H9 (cell line): Measurements from ENCODE around the gene ZNF750. TPM values are rescaled to one million over a fixed set of nuclear protein-coding genes. Genes with fewer than 3 reads are reported as not detected.

Experiments
- DNase-seq: peaks from one replicate; pipeline ENCODE4 v3.0.0-alpha.2; 2017
- H2AFZ ChIP-seq: one replicate; pipeline ENCODE4 v1.6.1; 2013; ENCODE audit warnings: mild to moderate bottlenecking, low read length, control low read depth, moderate library complexity
- H2AK5ac ChIP-seq: 2 replicates; pipeline ENCODE4 v1.6.1; 2013; ENCODE audit warnings: low read length, control low read depth, mixed read lengths; ENCODE audit not compliant: insufficient read length
- H2BK120ac ChIP-seq: one replicate; pipeline ENCODE4 v1.6.1; 2013; ENCODE audit warnings: low read depth, mild to moderate bottlenecking, low read length, control low read depth, inconsistent platforms; ENCODE audit not compliant: poor library complexity, severe bottlenecking
- H2BK12ac ChIP-seq: 2 replicates; pipeline ENCODE4 v1.6.1; 2013; ENCODE audit warnings: low read length, control low read depth, mixed read lengths, low read depth; ENCODE audit not compliant: insufficient read length
- H2BK15ac ChIP-seq: 2 replicates; pipeline ENCODE4 v1.6.1; 2013; ENCODE audit warnings: low read depth, low read length, control low read depth
- H2BK20ac ChIP-seq: one replicate; pipeline ENCODE4 v1.6.1; 2013; ENCODE audit warnings: low read depth, mild to moderate bottlenecking, low read length, control low read depth, inconsistent platforms; ENCODE audit not compliant: poor library complexity, severe bottlenecking
- H2BK5ac ChIP-seq: 2 replicates; pipeline ENCODE4 v1.6.1; 2013; ENCODE audit warnings: low read length, control low read depth, mixed read lengths; ENCODE audit not compliant: insufficient read length
- H3K14ac ChIP-seq: 2 replicates; pipeline ENCODE4 v1.6.1; 2013; ENCODE audit warnings: low read length, control low read depth; ENCODE audit not compliant: insufficient read depth
- H3K18ac ChIP-seq: 2 replicates; pipeline ENCODE4 v1.6.1; 2013; ENCODE audit warnings: low read depth, mild to moderate bottlenecking, mixed read lengths, low read length, control low read depth; ENCODE audit not compliant: insufficient read length
- H3K23ac ChIP-seq: 2 replicates; pipeline ENCODE4 v1.6.1; 2013; ENCODE audit warnings: low read length, control low read depth, mixed read lengths, low read depth; ENCODE audit not compliant: insufficient read length
- H3K23me2 ChIP-seq: 2 replicates; pipeline ENCODE4 v1.6.1; 2013; ENCODE audit warnings: low read depth, mild to moderate bottlenecking, mixed read lengths, low read length, control low read depth; ENCODE audit not compliant: insufficient read length, poor library complexity, severe bottlenecking
- H3K27ac ChIP-seq: 2 replicates; pipeline ENCODE4 v1.5.1; 2013; ENCODE audit warnings: low read length, control low read depth, mixed read lengths, low read depth; ENCODE audit not compliant: insufficient read length
- H3K27me3 ChIP-seq: 2 replicates; pipeline ENCODE4 v1.6.1; 2013; ENCODE audit warnings: low read length, control low read depth, inconsistent platforms; ENCODE audit not compliant: insufficient read depth
- H3K4ac ChIP-seq: 2 replicates; pipeline ENCODE4 v1.6.1; 2013; ENCODE audit warnings: low read depth, mild to moderate bottlenecking, control low read depth, inconsistent platforms, low read length, moderate library complexity
- H3K4me1 ChIP-seq: 2 replicates; pipeline ENCODE4 v1.6.1; 2013; ENCODE audit warnings: low read length, control low read depth, inconsistent platforms; ENCODE audit not compliant: insufficient read depth
- H3K4me2 ChIP-seq: 2 replicates; pipeline ENCODE4 v1.6.1; 2013; ENCODE audit warnings: low read length, control low read depth, mixed read lengths; ENCODE audit not compliant: insufficient read length, insufficient read depth
- H3K56ac ChIP-seq: 2 replicates; pipeline ENCODE4 v1.6.1; 2013; ENCODE audit warnings: low read depth, mild to moderate bottlenecking, mixed read lengths, low read length, control low read depth; ENCODE audit not compliant: insufficient read length
- H3K79me1 ChIP-seq: 2 replicates; pipeline ENCODE4 v1.6.1; 2013; ENCODE audit warnings: low read depth, mild to moderate bottlenecking, moderate library complexity, low read length, control low read depth, inconsistent platforms; ENCODE audit not compliant: insufficient read depth, poor library complexity, severe bottlenecking
- H3K79me2 ChIP-seq: 2 replicates; pipeline ENCODE4 v1.6.1; 2013; ENCODE audit warnings: low read length, control low read depth, inconsistent platforms; ENCODE audit not compliant: insufficient read depth
- H3K9ac ChIP-seq: 2 replicates; pipeline ENCODE4 v1.6.1; 2013; ENCODE audit warnings: low read length, control low read depth, mixed read lengths; ENCODE audit not compliant: insufficient read length; ENCODE audit errors: extremely low read depth
- H3K9me3 ChIP-seq: one replicate; pipeline ENCODE4 v1.6.1; 2013; ENCODE audit warnings: low read depth, low read length, inconsistent platforms; ENCODE audit not compliant: control insufficient read depth
- H3T11ph ChIP-seq: one replicate; pipeline ENCODE4 v1.6.1; 2013; ENCODE audit warnings: mild to moderate bottlenecking, low read length, control low read depth, inconsistent platforms
- H4K20me1 ChIP-seq: one replicate; pipeline ENCODE4 v1.6.1; 2013; ENCODE audit not compliant: control insufficient read depth, insufficient read length, insufficient read depth
- H4K5ac ChIP-seq: 2 replicates; pipeline ENCODE4 v1.6.1; 2013; ENCODE audit warnings: low read depth, mild to moderate bottlenecking, mixed read lengths, low read length, control low read depth; ENCODE audit not compliant: insufficient read length
- H4K8ac ChIP-seq: replicated peaks from 2 replicates; pipeline ENCODE4 v1.6.1; 2013; ENCODE audit warnings: low read length, control low read depth, mixed read lengths, low read depth; ENCODE audit not compliant: insufficient read length
- H4K91ac ChIP-seq: 2 replicates; pipeline ENCODE4 v1.6.1; 2013; ENCODE audit warnings: low read depth, mild to moderate bottlenecking, moderate library complexity, mixed read lengths, low read length, control low read depth; ENCODE audit not compliant: insufficient read length
- H3K27ac Mint-ChIP-seq, 3 experiments: 2 replicates in 2 of 3; 3 replicates in 1 of 3; pipeline ENCODE4 v1.8.0; 2020 to 2021; ENCODE audit warnings: mixed read lengths in 3 of 3, mild to moderate bottlenecking in 1 of 3, moderate library complexity in 1 of 3
- H3K27me3 Mint-ChIP-seq: 2 replicates; pipeline ENCODE4 v1.8.0; 2021; ENCODE audit warnings: low read depth, mild to moderate bottlenecking, moderate library complexity, mixed read lengths
- H3K36me3 Mint-ChIP-seq, 3 experiments: 2 replicates in 2 of 3; 3 replicates in 1 of 3; pipeline ENCODE4 v1.8.0; 2020 to 2021; ENCODE audit warnings: low read depth in 3 of 3, mixed read lengths in 3 of 3; ENCODE audit not compliant: insufficient read depth in 1 of 3
- H3K4me1 Mint-ChIP-seq, 2 experiments: 2 replicates each; pipeline ENCODE4 v1.8.0; 2020; ENCODE audit warnings: mixed read lengths in 2 of 2
- H3K4me3 Mint-ChIP-seq, 2 experiments: 2 replicates in 1 of 2; 3 replicates in 1 of 2; pipeline ENCODE4 v1.8.0; 2020 to 2021; ENCODE audit warnings: mild to moderate bottlenecking in 2 of 2, mixed read lengths in 2 of 2, moderate library complexity in 1 of 2
- H3K9me3 Mint-ChIP-seq, 2 experiments: 2 replicates in 1 of 2; 3 replicates in 1 of 2; pipeline ENCODE4 v1.8.0; 2020; ENCODE audit warnings: mild to moderate bottlenecking in 2 of 2, mixed read lengths in 2 of 2, moderate library complexity in 1 of 2
- CTCF ChIP-seq: fragments of 200-600 bp; sonication (generic); conservative IDR thresholded peaks from 3 replicates; pipeline ENCODE4 v1.8.0; 2021; ENCODE audit warnings: antibody characterized with exemption, mild to moderate bottlenecking
- WGBS: extraction: QIAGEN DNeasy Blood & Tissue Kit; methylation state at CpG from one replicate; pipeline ENCODE4 v1.1.7; 2013; ENCODE audit warnings: missing lambda C conversion rate, low lambda C conversion rate, mixed read lengths; ENCODE audit not compliant: insufficient read length; ENCODE audit errors: extremely low coverage; 5-methylcytosine and 5-hydroxymethylcytosine counted together
- total RNA-seq: library from RNA; stranded (reverse); gene quantifications from 2 replicates; pipeline ENCODE4 v1.2.1, GENCODE V29; 2021

The ZNF750 gene
- total RNA-seq, 1 experiment from 2014 or later, result not detected

- H3K56ac ChIP-seq, result no peak overlapping the region
- no peak for TF ChIP-seq CTCF
- H2AFZ ChIP-seq, result no peak overlapping the region
- no peak overlapping the region for H2BK5ac ChIP-seq
- no peak overlapping the region for H2BK12ac ChIP-seq
- H2AK5ac ChIP-seq, result no peak overlapping the region
- no peak overlapping the region for H2BK120ac ChIP-seq
- H3K14ac ChIP-seq, result no peak overlapping the region; the same call in 1 of the 2 replicates
- peaks cover 3% of the 10 kb centered on the region for H3K23me2 ChIP-seq
- no peak overlapping the region for H3K23ac ChIP-seq
- DNase-seq, result no peak
- no peaks in the 10 kb centered on the region; the same call in 1 of the 2 replicates for H3K79me2 ChIP-seq
- no peak overlapping the region for H3T11ph ChIP-seq
- Mint-ChIP-seq H3K27me3 (no peaks in the 10 kb centered on the region; the same call in 1 of the 2 replicates), H3K36me3 (peaks cover 9 to 29% (median 27%) of the 10 kb centered on the region in 3 experiments; a peak in 5 of 7 replicates), H3K4me1 (peaks cover 0 to 9% of the 10 kb centered on the region in 2 experiments; a peak in 3 of 4 replicates), H3K9me3 (no peaks in the 10 kb centered on the region), H3K27ac (peak overlapping the region in 2 of 3 experiments; percentile 51 to 82; a peak in 3 of 7 replicates), H3K4me3 (no peak overlapping the region)
- H4K20me1 ChIP-seq, result no peaks in the 10 kb centered on the region
- H4K5ac ChIP-seq, result no peak overlapping the region
- no peak overlapping the region for H3K4me2 ChIP-seq
- H4K91ac ChIP-seq, result no peak overlapping the region
- no CpG with 5 or more reads among the region's 11 CpGs for WGBS
- H3K79me1 ChIP-seq, result peaks cover 3% of the 10 kb centered on the region
- H4K8ac ChIP-seq, result no peak overlapping the region
- no peaks in the 10 kb centered on the region for H3K27me3 ChIP-seq
- no peaks in the 10 kb centered on the region for H3K4me1 ChIP-seq
- no peak overlapping the region for H3K4ac ChIP-seq
- no peak overlapping the region for H3K27ac ChIP-seq
- no peak overlapping the region for H3K18ac ChIP-seq
- H2BK20ac ChIP-seq, result no peak overlapping the region
- H2BK15ac ChIP-seq, result no peak overlapping the region
- no peaks in the 10 kb centered on the region for H3K9me3 ChIP-seq
- H3K9ac ChIP-seq, result no peak overlapping the region
Measured at GRCh38 chr17:82869536-82869935, 29.7 kb upstream of the ZNF750 start.
